ENCODE data around the gene TSPAN14.

TSPAN14 gene

DNA sequence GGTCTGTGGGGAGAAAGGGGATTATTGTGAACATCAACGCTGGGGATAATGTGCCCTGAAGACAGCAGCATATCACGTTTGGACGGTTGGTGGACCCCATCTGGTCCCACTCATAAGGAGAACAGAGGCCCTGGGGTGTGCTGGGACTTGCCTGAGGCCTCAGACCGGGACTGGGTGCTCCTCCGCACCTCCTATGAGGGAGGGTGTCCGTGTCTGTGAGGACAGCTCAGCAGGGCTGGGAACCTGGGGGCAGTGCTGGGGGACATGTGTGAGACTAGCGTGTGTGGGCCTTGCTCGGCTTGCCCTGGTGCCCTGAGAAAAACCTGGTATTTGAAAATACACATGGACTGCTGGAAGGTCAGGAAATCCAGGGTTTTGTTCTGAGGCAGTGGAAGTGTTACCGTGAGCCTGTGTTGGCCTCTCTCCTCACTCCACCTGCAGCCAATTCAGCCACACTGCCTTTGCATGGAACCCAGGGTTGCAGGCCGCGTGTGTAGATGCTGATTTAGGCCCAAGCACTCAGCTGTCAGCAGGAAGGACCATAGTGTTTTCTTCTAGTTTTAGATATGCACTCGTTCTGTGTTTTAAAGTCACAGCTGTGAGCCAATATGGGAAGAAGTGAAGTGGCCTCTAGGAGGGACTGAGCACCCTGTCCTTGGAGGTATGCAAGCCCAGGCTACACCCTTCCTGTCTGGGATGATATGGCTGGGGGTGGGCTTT lies 70.2 kb downstream of the TSPAN14 start:
- no peaks in the 10 kb centered on the region for H3K27me3 ChIP-seq (replicated peaks; ENCODE audit: insufficient read depth, low read length)
- no peaks in the 10 kb centered on the region for H3F3A ChIP-seq (ENCODE audit: insufficient read depth, low read length)
- TF ChIP-seq EZH2 (optimal IDR thresholded peaks at IDR 0.05; ENCODE audit: low read depth, low read length) (no peak), CTCF (IDR thresholded peaks at IDR 0.05; ENCODE audit: low read length) (no peak)
- H2AFZ ChIP-seq (ENCODE audit: low read length) = no peak overlapping the region
- no peaks in the 10 kb centered on the region for H3K79me2 ChIP-seq (ENCODE audit: low read length)
- no peak overlapping the region for H3K4me2 ChIP-seq (ENCODE audit: low read depth, low read length)
- H3K9me3 ChIP-seq (replicated peaks; ENCODE audit: insufficient read depth, low read length) = no peaks in the 10 kb centered on the region
- no peaks in the 10 kb centered on the region for H4K20me1 ChIP-seq (ENCODE audit: insufficient read depth, low read length)
- DNase-seq = no peak
- H3K4me3 ChIP-seq (ENCODE audit: low read length) = no peak overlapping the region
- H3K36me3 ChIP-seq (replicated peaks; ENCODE audit: insufficient read depth, low read length) = no peaks in the 10 kb centered on the region
- H3K9ac ChIP-seq (ENCODE audit: low read length) = no peak overlapping the region
- no peaks in the 10 kb centered on the region for H3K9me2 ChIP-seq (replicated peaks; ENCODE audit: insufficient read depth, low read length)
- H3K27ac ChIP-seq (ENCODE audit: low read length) = no peak overlapping the region
- no peaks in the 10 kb centered on the region for H3K4me1 ChIP-seq (ENCODE audit: low read length)

DNA sequence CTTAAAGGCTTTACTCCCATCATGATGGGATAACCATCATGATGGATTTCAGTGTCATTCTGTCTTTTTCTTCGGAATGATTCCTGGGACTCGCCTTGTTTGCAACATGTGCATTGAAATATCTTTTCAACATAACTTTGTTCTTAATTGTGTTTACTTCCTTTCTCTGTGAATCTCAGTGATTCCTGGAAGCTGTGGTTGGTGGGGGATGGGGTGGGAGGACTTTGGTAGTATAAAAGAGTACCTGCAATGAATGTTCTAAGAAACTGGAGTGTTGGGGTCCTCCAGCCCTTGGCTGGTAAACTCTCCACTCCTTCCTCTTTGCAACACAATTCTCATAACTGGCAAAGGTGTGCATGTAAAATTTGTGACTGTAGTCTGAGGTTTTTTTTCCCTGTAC lies 72.1 kb downstream of the TSPAN14 start:
- no peaks in the 10 kb centered on the region for H3K9me3 ChIP-seq (replicated peaks; ENCODE audit: insufficient read depth, low read length)
- H3K27ac ChIP-seq (ENCODE audit: low read length) = no peak overlapping the region
- no peak overlapping the region for H3K4me2 ChIP-seq (ENCODE audit: low read depth, low read length)
- no peaks in the 10 kb centered on the region for H3F3A ChIP-seq (ENCODE audit: insufficient read depth, low read length)
- H2AFZ ChIP-seq (ENCODE audit: low read length) = no peak overlapping the region
- H3K36me3 ChIP-seq (replicated peaks; ENCODE audit: insufficient read depth, low read length) = no peaks in the 10 kb centered on the region
- no peaks in the 10 kb centered on the region for H3K79me2 ChIP-seq (ENCODE audit: low read length)
- no peaks in the 10 kb centered on the region for H3K4me1 ChIP-seq (ENCODE audit: low read length)
- TF ChIP-seq EZH2phosphoT487 (IDR thresholded peaks at IDR 0.05; ENCODE audit: low read length) (no peak), CTCF (IDR thresholded peaks at IDR 0.05; ENCODE audit: low read length) (no peak), EZH2 (optimal IDR thresholded peaks at IDR 0.05; ENCODE audit: low read depth, low read length) (no peak)
- H3K27me3 ChIP-seq (replicated peaks; ENCODE audit: insufficient read depth, low read length) = no peaks in the 10 kb centered on the region
- H4K20me1 ChIP-seq (ENCODE audit: insufficient read depth, low read length) = no peaks in the 10 kb centered on the region
- H3K4me3 ChIP-seq (ENCODE audit: low read length) = no peak overlapping the region
- no peaks in the 10 kb centered on the region for H3K9me2 ChIP-seq (replicated peaks; ENCODE audit: insufficient read depth, low read length)
- no peak for DNase-seq
- H3K9ac ChIP-seq (ENCODE audit: low read length) = no peak overlapping the region

DNA sequence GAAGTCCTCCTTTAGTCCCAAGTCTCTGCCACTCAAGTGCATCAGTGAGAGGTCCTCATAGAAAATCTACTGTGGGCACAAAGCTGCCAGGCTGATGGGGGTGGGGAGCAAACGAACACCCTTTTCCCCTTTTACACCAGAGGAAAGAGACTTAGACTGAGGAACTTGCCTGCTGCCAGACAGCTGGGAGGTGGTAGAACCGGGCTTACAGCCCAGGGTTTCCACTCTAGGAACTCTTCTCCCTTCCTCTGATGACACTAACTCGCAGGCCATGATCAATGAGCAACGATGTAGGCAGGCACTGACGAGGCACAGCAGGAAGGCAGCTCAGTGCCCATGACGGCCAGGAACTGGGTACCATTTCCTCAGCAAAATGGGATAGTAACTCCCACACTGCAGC lies 72.6 kb downstream of the TSPAN14 start:
- no peaks in the 10 kb centered on the region for H3K9me3 ChIP-seq (replicated peaks; ENCODE audit: insufficient read depth, low read length)
- no peak overlapping the region for H3K4me2 ChIP-seq (ENCODE audit: low read depth, low read length)
- no peak overlapping the region for H2AFZ ChIP-seq (ENCODE audit: low read length)
- no peaks in the 10 kb centered on the region for H3K27me3 ChIP-seq (replicated peaks; ENCODE audit: insufficient read depth, low read length)
- H3K4me3 ChIP-seq (ENCODE audit: low read length) = no peak overlapping the region
- H4K20me1 ChIP-seq (ENCODE audit: insufficient read depth, low read length) = no peaks in the 10 kb centered on the region
- H3K9ac ChIP-seq (ENCODE audit: low read length) = no peak overlapping the region
- H3K9me2 ChIP-seq (replicated peaks; ENCODE audit: insufficient read depth, low read length) = no peaks in the 10 kb centered on the region
- H3F3A ChIP-seq (ENCODE audit: insufficient read depth, low read length) = no peaks in the 10 kb centered on the region
- H3K79me2 ChIP-seq (ENCODE audit: low read length) = no peaks in the 10 kb centered on the region
- H3K4me1 ChIP-seq (ENCODE audit: low read length) = no peaks in the 10 kb centered on the region
- no peak for TF ChIP-seq EZH2phosphoT487 (IDR thresholded peaks at IDR 0.05; ENCODE audit: low read length)
- no peak for TF ChIP-seq EZH2 (optimal IDR thresholded peaks at IDR 0.05; ENCODE audit: low read depth, low read length)
- TF ChIP-seq CTCF (IDR thresholded peaks at IDR 0.05; ENCODE audit: low read length) = no peak
- no peak overlapping the region for H3K27ac ChIP-seq (ENCODE audit: low read length)
- no peaks in the 10 kb centered on the region for H3K36me3 ChIP-seq (replicated peaks; ENCODE audit: insufficient read depth, low read length)
- DNase-seq = no peak

Measured in MM.1S (cell line).